H1 (cell line): Measurements from ENCODE around the gene TRIM58. TPM values are rescaled to one million over a fixed set of nuclear protein-coding genes. Genes with fewer than 3 reads are reported as not detected.

Source experiments
- BRCA1 ChIP-seq: IDR thresholded peaks from 2 replicates; pipeline ENCODE4 v1.6.1; 2012; ENCODE audit warnings: low read depth, low read length, improper control_type of control experiment
- CEBPB ChIP-seq: IDR thresholded peaks from 2 replicates; pipeline ENCODE4 v1.6.1; 2012; ENCODE audit warnings: low read depth, low read length
- CHD7 ChIP-seq: fragments of 300-600 bp; sonication (generic); IDR thresholded peaks from 2 replicates; pipeline ENCODE4 v1.7.1; 2012; ENCODE audit warnings: low read length, moderate library complexity, mild to moderate bottlenecking, inconsistent platforms; ENCODE audit not compliant: insufficient replicate concordance
- RBBP5 ChIP-seq: IDR thresholded peaks from 2 replicates; pipeline ENCODE4 v1.7.1; 2012; ENCODE audit warnings: low read depth, mild to moderate bottlenecking, inconsistent platforms, low read length, moderate library complexity, borderline replicate concordance
- TAF1 ChIP-seq: IDR thresholded peaks from 2 replicates; pipeline ENCODE4 v1.6.1; 2011; ENCODE audit warnings: mild to moderate bottlenecking, low read depth, low read length
- polyA plus RNA-seq, 7 experiments: library from polyadenylated mRNA; depleted of rRNA in 3 of 7; stranded (reverse) in 5 of 7; unstranded in 2 of 7; fragments of >200 nt in 5 of 7; fragments of 200-250 nt in 2 of 7; gene quantifications; 1 replicate in 5 of 7; 2 replicates in 1 of 7; 4 replicates in 1 of 7; pipeline versions ENCODE4 v1.2.1 to v1.2.3, GENCODE V29; 2011 to 2013; ENCODE audit warnings: missing spikeins in 2 of 7, mixed read lengths in 2 of 7
- total RNA-seq: library from RNA; stranded (reverse); fragmentation: NEBNext Ultra II Directional; extraction: Animal tissue kit (Norgen Biotek cat#: 25700); gene quantifications from 2 replicates; pipeline ENCODE4 v1.2.1, GENCODE V29; 2021

Gene TRIM58
- total and polyA plus RNA-seq, 2 of the 8 experiments (the other 6 are each of a cell fraction or from before 2014, with no cell fraction given), result 2.8 TPM; not detected in 1

GRCh38 chr1:247906504-247907047 is 49.6 kb downstream of the TRIM58 start (continued):
- TF ChIP-seq CHD7 (no peak), BRCA1 (no peak), TAF1 (no peak), CEBPB (no peak), RBBP5 (no peak)
